Heart right ventricle (tissue), 16 donors: Measurements from ENCODE around the gene TMEM45A. TPM values are rescaled to one million over a fixed set of nuclear protein-coding genes. Genes with fewer than 3 reads are reported as not detected.

Source experiments
- ATAC-seq, 8 donors: fragments of 200-7000 bp; cut with Tn5 transposase; one replicate each; pipeline ENCODE4 v1.9.1; 2020; ENCODE audit warnings: mild to moderate bottlenecking in 8 of 8, moderate library complexity in 8 of 8, moderate number of reproducible peaks in 1 of 8
- DNase-seq, 2 donors: peaks; one replicate each; pipeline ENCODE4 v3.0.0-alpha.2; 2020
- H3K27ac ChIP-seq, 10 donors: fragments of 200-600 bp; sonication (generic) in 2 of 10; one replicate each; pipeline versions ENCODE4 v1.5.0 to v1.8.0; 2020 to 2022; ENCODE audit warnings: mild to moderate bottlenecking in 3 of 10
- H3K27me3 ChIP-seq, 7 donors: fragments of 200-600 bp; one replicate each; pipeline ENCODE4 v1.8.0; 2021 to 2022; ENCODE audit warnings: mild to moderate bottlenecking in 2 of 7
- H3K36me3 ChIP-seq, 9 donors: fragments of 200-600 bp; sonication (generic) in 1 of 9; one replicate each; pipeline versions ENCODE4 v1.5.0 to v1.8.0; 2020 to 2022; ENCODE audit warnings: mild to moderate bottlenecking in 2 of 9
- H3K4me1 ChIP-seq, 9 donors: fragments of 200-600 bp; sonication (generic) in 1 of 9; one replicate each; pipeline versions ENCODE4 v1.5.0 to v1.8.0; 2020 to 2022; ENCODE audit warnings: mild to moderate bottlenecking in 4 of 9
- H3K4me3 ChIP-seq, 10 donors: fragments of 200-600 bp; sonication (generic) in 2 of 10; one replicate each; pipeline versions ENCODE4 v1.5.0 to v1.8.0; 2020 to 2022; ENCODE audit warnings: mild to moderate bottlenecking in 7 of 10, moderate library complexity in 2 of 10
- H3K9me3 ChIP-seq, 11 donors: fragments of 200-600 bp in 10 of 11; sonication (generic) in 2 of 11; one replicate each; pipeline versions ENCODE4 v1.5.0 to v1.8.0; 2013 to 2022; ENCODE audit warnings: mild to moderate bottlenecking in 2 of 11, control low read depth in 1 of 11, moderate library complexity in 1 of 11
- CTCF ChIP-seq, 9 donors: fragments of 200-600 bp; sonication (generic) in 2 of 9; IDR thresholded peaks; one replicate each; pipeline versions ENCODE4 v1.5.0 to v1.8.0; 2021 to 2022; ENCODE audit warnings: antibody characterized with exemption in 9 of 9, mild to moderate bottlenecking in 5 of 9, moderate library complexity in 1 of 9
- WGBS, 2 donors: extraction: QIAGEN DNeasy Blood & Tissue Kit; methylation state at CpG; one replicate each; pipeline ENCODE4 v1.1.7; 2013; ENCODE audit warnings: inconsistent platforms in 1 of 2; 5-methylcytosine and 5-hydroxymethylcytosine counted together
- intact Hi-C, 10 donors: fragments of 100-400 bp; cut with DNase I; formaldehyde crosslinking; loops; one replicate each; pipeline versions ENCODE4 v1.11.1 to v1.14.2; 2022
- polyA plus RNA-seq, 2 donors: library from polyadenylated mRNA; stranded (reverse); fragments of 200-250 nt; gene quantifications; one replicate each; pipeline ENCODE4 v1.2.3, GENCODE V29; 2013
- total RNA-seq, 10 donors: library from RNA; stranded (reverse); fragmentation: NEBNext Ultra II Directional in 3 of 10; extraction: Animal tissue kit (Norgen Biotek cat#: 25700) in 3 of 10; gene quantifications; one replicate each; pipeline versions ENCODE4 v1.2.1 to v1.2.4, GENCODE V29; 2021 to 2023
- donor health status: Arrhythmogenic right ventricular cardiomyopathy.
- donor health status: ischemic (EF 13 %, LVEDD 7.1; RV severe dilation, severe dysfunction).
- donor health status: healthy with polysubstance abuse.
- donor health status: DM: no; HTN: yes; CAD: no.
- donor health status: DM: no; HTN: no; CAD: no.
- donor health status: ischemic (EF 25% LVEDD 6.9; RV normal size, moderate dysfunction).
- donor health status: ischemic (EF 25% LVEDD 5.7; RV mildly dilated, moderate dysfunction).
- donor health status: healthy.
- donor health status: DM: yes; HTN: yes; CAD: no.
- donor health status: Ischemic cardiomyopathy.
- donor health status: ischemic (EF 35%, LVEDD 5.7; RV mildly dilated, moderate dysfunction).
- donor health status: nonischemic (EF 11% LVEDD 7.7; RV severe dilation, severe dysfunction).
- donor health status: DM: yes; HTN: yes; CAD: no.
- donor health status: PGD.
- donor health status: ischemic (EF 29% LVEDD 5.4; RV normal size, mild dysfunction).
- donor health status: nonischemic (EF 23%, LVEDD 6.1; RV moderate dilation, normal function).

TMEM45A gene
- total and polyA plus RNA-seq, 12 donors: 0.80 to 16.1 (median 2.5) TPM

- H3K27me3 ChIP-seq: no peaks in the 10 kb centered on the region
- no peak for TF ChIP-seq CTCF (IDR thresholded peaks at IDR 0.05)
- H3K27ac ChIP-seq: no peak overlapping the region
- intact Hi-C loops: loop anchor here in 1 of 10 donors (5.0 kb wide), 1 partner anchor 126 kb away; no protein-coding TSS in a partner anchor
- no peaks in the 10 kb centered on the region for H3K36me3 ChIP-seq
- 74 to 88% methylated on average over 1 of the region's 1 CpG for WGBS, 2 donors
- no peaks in the 10 kb centered on the region for H3K9me3 ChIP-seq
- ATAC-seq: no peak
- H3K4me1 ChIP-seq: peaks cover 0 to 5% (median 0%) of the 10 kb centered on the region in 9 donors
- no peak overlapping the region for H3K4me3 ChIP-seq
- DNase-seq: no peak
These were observed 95.8 kb downstream of the TMEM45A start for GRCh38 chr3:100588251-100588650.

GRCh38 chr3:100590114-100590839 is 97.9 kb downstream of the TMEM45A start:
- H3K27me3 ChIP-seq: no peaks in the 10 kb centered on the region
- TF ChIP-seq CTCF (IDR thresholded peaks at IDR 0.05): peak; percentile 78 to 96 (median 90)
- no peaks in the 10 kb centered on the region for H3K36me3 ChIP-seq
- H3K4me3 ChIP-seq: peak overlapping the region in 1 of 10 donors; percentile 8
- H3K9me3 ChIP-seq: no peaks in the 10 kb centered on the region
- peak in 1 of 2 donors; percentile 58 for DNase-seq
- 28 to 30% methylated on average over 10 of the region's 10 CpGs for WGBS, 2 donors
- no peak overlapping the region for H3K27ac ChIP-seq
- intact Hi-C loops: loop anchor here in 8 of 10 donors (1.0 to 5.0 kb wide), 9 partner anchors 125 to 763 kb away; no protein-coding TSS in a partner anchor
- H3K4me1 ChIP-seq: peaks cover 0 to 5% (median 0%) of the 10 kb centered on the region in 9 donors
- peak; percentile 53 to 87 (median 78) for ATAC-seq

- Histone ChIP-seq H3K4me1 (peaks cover 0 to 5% (median 0%) of the 10 kb centered on the region in 9 donors), H3K4me3 (no peak overlapping the region), H3K9me3 (no peaks in the 10 kb centered on the region), H3K27me3 (no peaks in the 10 kb centered on the region), H3K27ac (no peak overlapping the region), H3K36me3 (no peaks in the 10 kb centered on the region)
- ATAC-seq (no peak), DNase-seq (no peak)
- peak in 2 of 9 donors; percentile 3 to 38 for TF ChIP-seq CTCF (IDR thresholded peaks at IDR 0.05)
- intact Hi-C loops: loop anchor here in 8 of 10 donors (1.0 to 5.0 kb wide), 9 partner anchors 126 to 763 kb away; no protein-coding TSS in a partner anchor
- WGBS, 2 donors: 14 to 22% methylated on average over 1 of the region's 1 CpG
These were observed 98.4 kb downstream of the TMEM45A start for GRCh38 chr3:100590840-100591147.

GRCh38 chr3:100591411-100591810 is 99.0 kb downstream of the TMEM45A start:
- H3K27me3 ChIP-seq: no peaks in the 10 kb centered on the region
- no peaks in the 10 kb centered on the region for H3K9me3 ChIP-seq
- H3K27ac ChIP-seq: no peak overlapping the region
- 66 to 88% methylated on average over 3 of the region's 3 CpGs for WGBS, 2 donors
- ATAC-seq (no peak), DNase-seq (no peak)
- intact Hi-C loops: loop anchor here in 8 of 10 donors (2.0 to 5.0 kb wide), 8 partner anchors 127 to 764 kb away; no protein-coding TSS in a partner anchor
- no peak overlapping the region for H3K4me3 ChIP-seq
- H3K4me1 ChIP-seq: peaks cover 0 to 5% (median 0%) of the 10 kb centered on the region in 9 donors
- TF ChIP-seq CTCF (IDR thresholded peaks at IDR 0.05): no peak
- no peaks in the 10 kb centered on the region for H3K36me3 ChIP-seq
